Measurements from ENCODE around the gene ADCYAP1R1.

Gene ADCYAP1R1

DNA sequence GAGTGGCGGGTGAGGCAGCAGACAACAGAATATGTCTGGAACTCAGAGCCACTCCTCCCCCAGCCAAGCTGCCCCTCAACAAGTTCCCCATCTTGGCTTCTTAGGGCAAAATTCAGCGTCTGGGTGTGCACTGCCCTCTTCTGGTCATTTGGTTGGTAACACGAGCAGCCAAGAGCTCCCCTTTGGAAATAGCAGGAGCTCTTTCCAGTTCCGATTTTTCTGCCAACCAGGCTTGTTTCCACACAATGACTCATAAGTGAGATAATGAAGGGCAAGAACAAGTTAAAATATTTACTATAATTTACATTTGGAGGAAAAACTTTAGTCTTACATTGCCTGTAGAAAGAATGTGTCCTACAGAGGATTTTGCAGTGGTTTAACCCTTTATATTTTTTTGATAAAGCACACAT, 70.5 kb downstream of the ADCYAP1R1 start:
- TF ChIP-seq, protein P1, sequence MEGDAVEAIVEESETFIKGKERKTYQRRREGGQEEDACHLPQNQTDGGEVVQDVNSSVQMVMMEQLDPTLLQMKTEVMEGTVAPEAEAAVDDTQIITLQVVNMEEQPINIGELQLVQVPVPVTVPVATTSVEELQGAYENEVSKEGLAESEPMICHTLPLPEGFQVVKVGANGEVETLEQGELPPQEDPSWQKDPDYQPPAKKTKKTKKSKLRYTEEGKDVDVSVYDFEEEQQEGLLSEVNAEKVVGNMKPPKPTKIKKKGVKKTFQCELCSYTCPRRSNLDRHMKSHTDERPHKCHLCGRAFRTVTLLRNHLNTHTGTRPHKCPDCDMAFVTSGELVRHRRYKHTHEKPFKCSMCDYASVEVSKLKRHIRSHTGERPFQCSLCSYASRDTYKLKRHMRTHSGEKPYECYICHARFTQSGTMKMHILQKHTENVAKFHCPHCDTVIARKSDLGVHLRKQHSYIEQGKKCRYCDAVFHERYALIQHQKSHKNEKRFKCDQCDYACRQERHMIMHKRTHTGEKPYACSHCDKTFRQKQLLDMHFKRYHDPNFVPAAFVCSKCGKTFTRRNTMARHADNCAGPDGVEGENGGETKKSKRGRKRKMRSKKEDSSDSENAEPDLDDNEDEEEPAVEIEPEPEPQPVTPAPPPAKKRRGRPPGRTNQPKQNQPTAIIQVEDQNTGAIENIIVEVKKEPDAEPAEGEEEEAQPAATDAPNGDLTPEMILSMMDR (IDR thresholded peaks at IDR 0.05; ENCODE audit: control insufficient read depth, insufficient read depth, low read depth, low read length, missing control alignments): peak; percentile 81
- DNase-seq (ENCODE audit: low read depth): peak; percentile 71

DNA sequence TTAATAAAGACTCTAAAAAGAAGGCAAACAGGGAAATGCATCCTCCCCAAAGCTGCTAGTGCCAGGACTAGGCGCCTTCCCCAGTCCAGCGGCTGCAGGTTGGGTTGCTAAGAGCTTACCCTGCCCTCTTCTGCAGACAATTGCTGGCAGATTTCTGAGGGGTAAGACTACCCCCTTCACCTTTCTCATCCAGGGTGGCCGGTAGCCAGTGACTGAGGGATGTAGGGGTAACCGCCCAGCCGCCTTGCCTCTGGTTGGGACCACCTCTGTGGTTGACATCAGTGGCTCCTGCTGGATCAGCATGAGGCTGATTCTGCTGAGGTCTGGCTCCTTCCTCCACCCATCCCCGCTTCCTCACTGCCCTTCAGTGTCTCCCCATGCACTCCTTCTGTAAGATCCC, 71.2 kb downstream of the ADCYAP1R1 start:
- no peak for DNase-seq (ENCODE audit: low read depth)
- TF ChIP-seq, protein P1 (IDR thresholded peaks at IDR 0.05; ENCODE audit: control insufficient read depth, insufficient read depth, low read depth, low read length, missing control alignments): no peak
- no peak overlapping the region for H3K4me3 ChIP-seq (ENCODE audit: control insufficient read depth, low read depth, low read length)

More for the DNA sequence above, 70.5 kb downstream of the ADCYAP1R1 start:
- H3K4me3 ChIP-seq (ENCODE audit: control insufficient read depth, low read depth, low read length): no peak overlapping the region

DNA sequence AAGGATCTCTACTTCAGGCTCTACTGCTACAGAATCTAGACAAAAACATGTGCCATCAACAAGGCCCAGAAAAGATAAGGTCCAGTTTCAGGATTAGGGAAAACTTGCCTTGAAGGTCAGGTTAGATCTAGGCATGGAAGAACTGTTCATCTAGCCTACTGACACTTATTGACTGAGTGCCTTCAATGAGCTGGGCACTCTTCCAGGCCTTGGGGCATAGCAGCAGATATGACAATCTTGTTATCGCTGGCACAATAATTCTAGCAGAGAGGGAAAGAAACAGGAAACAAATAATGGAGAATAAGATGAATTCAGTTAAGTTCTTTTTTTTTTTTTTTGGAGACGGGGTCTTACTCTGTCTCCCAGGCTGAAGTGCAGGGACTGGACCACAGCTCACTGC, 71.6 kb downstream of the ADCYAP1R1 start:
- TF ChIP-seq, protein P1 (IDR thresholded peaks at IDR 0.05; ENCODE audit: control insufficient read depth, insufficient read depth, low read depth, low read length, missing control alignments): no peak
- H3K4me3 ChIP-seq (ENCODE audit: control insufficient read depth, low read depth, low read length): no peak overlapping the region
- no peak for DNase-seq (ENCODE audit: low read depth)

DNA sequence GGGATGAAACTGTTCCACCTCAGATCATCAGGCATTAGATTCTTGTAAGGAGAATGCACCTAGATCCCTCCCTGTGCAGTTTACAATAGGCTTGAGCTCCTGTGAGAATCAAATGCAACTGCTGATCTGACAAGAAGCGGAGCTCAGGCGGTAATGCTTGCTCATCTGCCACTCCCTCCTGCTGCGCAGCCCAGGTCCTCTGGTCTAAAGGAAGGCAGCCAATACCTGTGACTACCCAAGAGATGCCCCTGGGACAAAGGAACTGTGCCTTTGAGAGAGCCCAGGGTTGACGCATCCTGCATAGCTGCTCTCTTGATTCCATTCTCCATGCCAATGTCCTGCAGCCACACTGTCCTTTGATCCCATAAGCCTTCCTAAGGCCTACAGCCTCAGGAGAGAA, 73.1 kb downstream of the ADCYAP1R1 start:
- DNase-seq (ENCODE audit: low read depth): no peak
- no peak overlapping the region for H3K4me3 ChIP-seq (ENCODE audit: control insufficient read depth, low read depth, low read length)

DNA sequence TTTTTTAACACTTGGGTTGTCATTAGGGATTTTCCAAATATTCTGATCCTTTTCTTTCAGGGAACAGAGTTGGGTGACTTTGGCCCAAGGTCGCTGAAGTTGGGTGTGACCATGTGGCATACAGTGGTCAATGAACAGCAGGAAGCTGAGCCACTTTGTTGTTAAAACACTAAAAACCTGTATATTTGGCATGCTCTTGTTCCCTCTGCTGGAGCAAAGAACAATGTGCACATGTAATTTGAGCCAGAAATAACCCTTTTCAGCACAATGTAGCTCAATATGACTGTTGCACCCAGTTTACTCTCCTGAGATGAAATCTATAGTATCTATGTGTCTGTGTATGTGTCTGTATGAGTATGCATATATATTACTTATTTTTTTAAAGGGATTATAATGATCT, 74.9 kb downstream of the ADCYAP1R1 start:
- no peak overlapping the region for H3K4me3 ChIP-seq (ENCODE audit: control insufficient read depth, low read depth, low read length)
- TF ChIP-seq, protein P1 (IDR thresholded peaks at IDR 0.05; ENCODE audit: control insufficient read depth, insufficient read depth, low read depth, low read length, missing control alignments): peak; percentile 26
- peak; percentile 7 for DNase-seq (ENCODE audit: low read depth)

More for the DNA sequence above, 73.1 kb downstream of the ADCYAP1R1 start:
- TF ChIP-seq, protein P1 (IDR thresholded peaks at IDR 0.05; ENCODE audit: control insufficient read depth, insufficient read depth, low read depth, low read length, missing control alignments): no peak

DNA sequence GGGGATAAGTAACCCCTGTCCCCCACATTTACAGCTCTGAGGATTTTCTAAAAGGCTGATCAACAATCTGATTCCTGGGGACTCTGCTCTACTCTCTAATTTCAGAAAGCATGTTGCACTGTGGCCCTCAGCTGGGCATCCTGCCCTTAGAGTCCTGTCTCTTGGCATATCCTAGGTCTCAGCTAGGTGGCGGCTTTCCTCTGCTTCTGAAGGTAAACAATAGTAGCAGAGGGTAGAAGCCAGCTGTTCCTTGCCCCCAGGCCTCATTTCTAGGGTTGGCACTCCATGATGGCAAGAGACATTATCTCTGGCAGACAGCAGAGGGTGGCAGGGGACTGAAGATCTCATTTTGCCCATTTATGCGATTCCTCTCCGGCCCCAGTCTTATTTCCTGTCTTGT, 77.0 kb downstream of the ADCYAP1R1 start:
- H3K4me3 ChIP-seq (ENCODE audit: control insufficient read depth, low read depth, low read length): no peak overlapping the region
- TF ChIP-seq, protein P1 (IDR thresholded peaks at IDR 0.05; ENCODE audit: control insufficient read depth, insufficient read depth, low read depth, low read length, missing control alignments): peak; percentile 9
- DNase-seq (ENCODE audit: low read depth): no peak

DNA sequence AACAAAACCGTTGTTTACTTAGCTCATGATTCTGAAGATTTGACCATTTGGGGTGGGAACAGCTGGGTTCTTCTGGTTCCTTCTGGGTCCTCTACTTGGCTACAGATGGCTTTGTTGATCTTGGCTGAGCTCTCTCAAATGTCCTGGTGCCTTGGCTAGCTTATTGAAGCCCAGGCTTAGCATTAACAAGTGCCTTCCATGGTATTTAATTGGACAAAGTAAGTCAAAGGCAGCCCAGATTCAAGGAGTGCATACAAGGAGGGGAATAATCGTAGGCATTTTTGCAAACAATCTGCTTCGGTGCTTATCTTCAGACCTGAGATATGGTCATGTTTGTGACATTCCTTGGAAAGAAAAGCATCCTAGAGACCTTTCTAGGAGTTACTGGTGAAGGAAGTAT, 81.4 kb downstream of the ADCYAP1R1 start:
- DNase-seq (ENCODE audit: low read depth): no peak
- H3K4me3 ChIP-seq (ENCODE audit: control insufficient read depth, low read depth, low read length): no peak overlapping the region
- TF ChIP-seq, protein P1 (IDR thresholded peaks at IDR 0.05; ENCODE audit: control insufficient read depth, insufficient read depth, low read depth, low read length, missing control alignments): no peak

Data from AG09309 (cell line).